ENCODE measurements around the gene PHLDA3.

DNA sequence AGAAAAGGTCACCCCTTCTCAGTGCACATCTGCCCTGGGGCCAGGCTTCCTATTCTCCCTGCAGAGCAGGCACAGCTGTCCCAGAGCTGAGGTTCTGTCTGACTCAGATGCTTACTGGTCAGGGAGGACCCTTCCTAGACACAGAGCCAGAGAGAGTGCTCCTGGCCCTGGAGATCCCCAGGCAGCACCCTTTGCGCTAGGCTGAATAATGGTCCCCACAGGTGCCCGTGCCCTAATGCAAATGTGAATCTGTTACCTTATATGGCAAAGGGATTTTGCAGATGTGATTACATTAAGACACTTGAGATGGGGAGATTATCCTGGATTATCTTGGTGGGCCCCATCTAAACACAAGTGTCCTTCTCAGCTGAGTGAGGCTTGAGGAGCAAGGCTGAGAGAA is 44.8 kb downstream of the PHLDA3 start:
- TF ChIP-seq PRDM1 (tag by site-specific recombination; IDR thresholded peaks at IDR 0.05), result no peak
- TF ChIP-seq, protein P1, sequence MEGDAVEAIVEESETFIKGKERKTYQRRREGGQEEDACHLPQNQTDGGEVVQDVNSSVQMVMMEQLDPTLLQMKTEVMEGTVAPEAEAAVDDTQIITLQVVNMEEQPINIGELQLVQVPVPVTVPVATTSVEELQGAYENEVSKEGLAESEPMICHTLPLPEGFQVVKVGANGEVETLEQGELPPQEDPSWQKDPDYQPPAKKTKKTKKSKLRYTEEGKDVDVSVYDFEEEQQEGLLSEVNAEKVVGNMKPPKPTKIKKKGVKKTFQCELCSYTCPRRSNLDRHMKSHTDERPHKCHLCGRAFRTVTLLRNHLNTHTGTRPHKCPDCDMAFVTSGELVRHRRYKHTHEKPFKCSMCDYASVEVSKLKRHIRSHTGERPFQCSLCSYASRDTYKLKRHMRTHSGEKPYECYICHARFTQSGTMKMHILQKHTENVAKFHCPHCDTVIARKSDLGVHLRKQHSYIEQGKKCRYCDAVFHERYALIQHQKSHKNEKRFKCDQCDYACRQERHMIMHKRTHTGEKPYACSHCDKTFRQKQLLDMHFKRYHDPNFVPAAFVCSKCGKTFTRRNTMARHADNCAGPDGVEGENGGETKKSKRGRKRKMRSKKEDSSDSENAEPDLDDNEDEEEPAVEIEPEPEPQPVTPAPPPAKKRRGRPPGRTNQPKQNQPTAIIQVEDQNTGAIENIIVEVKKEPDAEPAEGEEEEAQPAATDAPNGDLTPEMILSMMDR (tag by site-specific recombination; IDR thresholded peaks at IDR 0.05), result no peak
- no peak for TF ChIP-seq ZNF792 (tag by site-specific recombination; IDR thresholded peaks at IDR 0.05)
- TF ChIP-seq ZNF292 (tag by site-specific recombination; IDR thresholded peaks at IDR 0.05; ENCODE audit: borderline replicate concordance, low read depth), result no peak
- TF ChIP-seq ZNF274 (IDR thresholded peaks at IDR 0.05; ENCODE audit: low read length), result no peak
- TF ChIP-seq ZNF274 (tag by site-specific recombination; IDR thresholded peaks at IDR 0.05; ENCODE audit: borderline replicate concordance), result no peak
- TF ChIP-seq TCF7L2 (IDR thresholded peaks at IDR 0.05; ENCODE audit: borderline replicate concordance, low read depth, low read length), result no peak
- TF ChIP-seq ZSCAN30 (tag by site-specific recombination; IDR thresholded peaks at IDR 0.05), result no peak
- TF ChIP-seq KLF10 (tag by site-specific recombination; IDR thresholded peaks at IDR 0.05), result no peak
- TF ChIP-seq ZBTB17 (tag by site-specific recombination; IDR thresholded peaks at IDR 0.05), result no peak
- TF ChIP-seq HOXA7 (CRISPR knock-in tag; IDR thresholded peaks at IDR 0.05; ENCODE audit: borderline replicate concordance), result no peak
- no peak for TF ChIP-seq KLF16 (tag by site-specific recombination; IDR thresholded peaks at IDR 0.05)
- no peak for TF ChIP-seq YY1 (tag by site-specific recombination; IDR thresholded peaks at IDR 0.05)
